Fibroblast of the aortic adventitia (primary cell): ENCODE results near the gene RNF187. TPM values are rescaled to one million over a fixed set of nuclear protein-coding genes. Genes with fewer than 3 reads are reported as not detected.

ENCODE experiments used
- DNase-seq: peaks from one replicate; pipeline ENCODE4 v3.0.0-alpha.2; 2010; ENCODE audit warnings: low read depth
- H3K4me3 ChIP-seq: 2 replicates; pipeline ENCODE4 v1.5.1; 2011; ENCODE audit warnings: low read depth, mild to moderate bottlenecking, control low read depth, low read length, moderate library complexity
- total RNA-seq: library from RNA; depleted of rRNA; stranded (reverse); fragments of >200 nt; gene quantifications from 2 replicates; pipeline ENCODE4 v1.2.3, GENCODE V29; 2012; ENCODE audit warnings: low replicate concordance
- TF ChIP-seq, protein P1 (sequence below): IDR thresholded peaks from 2 replicates; pipeline ENCODE4 v1.5.1; 2011; ENCODE audit warnings: mild to moderate bottlenecking, low read length, control low read depth, inconsistent platforms; ENCODE audit not compliant: insufficient read depth

The RNF187 gene
- total RNA-seq, 1 donor = 39.8 TPM

DNA sequence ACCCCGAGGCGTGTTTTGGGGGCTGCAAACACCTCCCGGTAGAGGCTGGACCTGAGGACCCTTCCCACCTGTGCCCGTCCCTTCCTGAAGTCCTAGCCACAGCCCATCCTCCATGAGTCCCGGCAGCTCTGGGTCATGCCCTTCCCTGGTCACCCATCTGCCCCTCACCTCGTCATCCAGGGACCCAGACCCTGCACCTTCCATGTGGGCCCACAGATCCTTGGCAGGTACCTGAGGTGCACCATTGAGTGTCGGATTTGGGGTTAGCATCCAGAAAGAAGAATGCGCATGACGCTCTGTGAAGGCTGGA, 6.8 kb downstream of the RNF187 start:
- DNase-seq = no peak
- no peak overlapping the region for H3K4me3 ChIP-seq
- TF ChIP-seq, protein P1, sequence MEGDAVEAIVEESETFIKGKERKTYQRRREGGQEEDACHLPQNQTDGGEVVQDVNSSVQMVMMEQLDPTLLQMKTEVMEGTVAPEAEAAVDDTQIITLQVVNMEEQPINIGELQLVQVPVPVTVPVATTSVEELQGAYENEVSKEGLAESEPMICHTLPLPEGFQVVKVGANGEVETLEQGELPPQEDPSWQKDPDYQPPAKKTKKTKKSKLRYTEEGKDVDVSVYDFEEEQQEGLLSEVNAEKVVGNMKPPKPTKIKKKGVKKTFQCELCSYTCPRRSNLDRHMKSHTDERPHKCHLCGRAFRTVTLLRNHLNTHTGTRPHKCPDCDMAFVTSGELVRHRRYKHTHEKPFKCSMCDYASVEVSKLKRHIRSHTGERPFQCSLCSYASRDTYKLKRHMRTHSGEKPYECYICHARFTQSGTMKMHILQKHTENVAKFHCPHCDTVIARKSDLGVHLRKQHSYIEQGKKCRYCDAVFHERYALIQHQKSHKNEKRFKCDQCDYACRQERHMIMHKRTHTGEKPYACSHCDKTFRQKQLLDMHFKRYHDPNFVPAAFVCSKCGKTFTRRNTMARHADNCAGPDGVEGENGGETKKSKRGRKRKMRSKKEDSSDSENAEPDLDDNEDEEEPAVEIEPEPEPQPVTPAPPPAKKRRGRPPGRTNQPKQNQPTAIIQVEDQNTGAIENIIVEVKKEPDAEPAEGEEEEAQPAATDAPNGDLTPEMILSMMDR = no peak

DNA sequence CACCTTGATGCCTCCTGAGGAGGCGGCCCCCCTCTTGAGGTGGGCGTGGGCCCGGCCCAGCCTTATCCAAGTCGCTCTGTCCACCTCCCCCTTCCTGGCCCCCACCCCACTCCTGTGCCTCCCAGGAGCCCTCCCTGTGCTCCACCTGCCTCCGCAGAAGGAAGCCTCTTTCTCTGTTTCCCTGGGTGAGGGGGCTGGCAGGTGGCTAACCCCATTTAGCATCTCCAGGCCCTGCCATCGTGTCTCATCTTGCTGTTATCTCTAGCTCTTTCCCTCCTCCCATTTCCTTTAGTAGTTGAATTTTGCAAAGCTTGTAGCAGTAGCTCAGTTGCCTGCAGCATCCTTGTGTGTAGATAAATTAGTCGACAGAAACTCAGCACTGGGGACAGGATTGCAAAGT, 7.2 kb downstream of the RNF187 start:
- DNase-seq = no peak
- TF ChIP-seq, protein P1 = no peak
- H3K4me3 ChIP-seq = no peak overlapping the region

DNA sequence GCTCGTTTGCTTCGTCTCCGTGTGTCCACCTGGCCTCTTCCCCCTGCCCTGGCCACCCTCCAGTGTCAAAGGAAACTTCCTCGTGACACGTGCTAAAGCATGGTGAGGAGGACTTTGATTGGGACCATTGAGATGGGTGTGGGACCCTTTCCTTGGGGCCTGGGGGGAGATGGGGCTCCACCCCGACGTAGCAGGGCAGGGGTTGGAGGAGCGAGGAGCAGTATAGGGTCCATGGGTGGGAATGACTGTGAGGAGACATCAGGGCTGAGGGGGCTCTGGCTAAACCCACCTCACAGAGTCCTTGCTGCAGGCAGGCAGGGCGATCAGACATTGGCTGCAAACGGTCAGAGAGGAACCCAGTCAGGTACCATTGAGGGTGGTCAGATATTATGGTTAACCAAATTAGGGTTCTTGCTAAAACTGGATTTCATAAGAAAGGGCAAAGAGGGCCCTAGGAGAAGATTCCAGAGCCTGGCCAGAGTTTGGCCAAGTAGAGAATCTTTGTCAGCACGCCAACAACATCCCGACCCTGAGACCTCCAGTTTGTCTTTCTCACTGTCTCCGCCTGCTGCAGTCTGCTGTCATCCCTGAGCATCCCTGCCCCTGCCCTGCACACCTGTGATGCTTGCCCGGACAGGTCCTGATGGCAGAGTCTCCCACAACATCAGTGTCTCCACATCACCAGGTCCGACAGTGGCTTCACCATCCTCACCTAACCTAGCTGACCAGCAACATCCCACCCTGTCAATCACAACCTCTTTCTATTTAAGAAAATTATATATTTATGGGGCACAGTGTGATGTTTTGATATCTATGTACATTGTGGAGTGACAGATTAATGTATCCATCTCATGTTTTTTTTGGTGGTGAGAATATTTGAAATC, 8.0 kb downstream of the RNF187 start:
- DNase-seq = no peak
- TF ChIP-seq, protein P1 = no peak
- no peak overlapping the region for H3K4me3 ChIP-seq

DNA sequence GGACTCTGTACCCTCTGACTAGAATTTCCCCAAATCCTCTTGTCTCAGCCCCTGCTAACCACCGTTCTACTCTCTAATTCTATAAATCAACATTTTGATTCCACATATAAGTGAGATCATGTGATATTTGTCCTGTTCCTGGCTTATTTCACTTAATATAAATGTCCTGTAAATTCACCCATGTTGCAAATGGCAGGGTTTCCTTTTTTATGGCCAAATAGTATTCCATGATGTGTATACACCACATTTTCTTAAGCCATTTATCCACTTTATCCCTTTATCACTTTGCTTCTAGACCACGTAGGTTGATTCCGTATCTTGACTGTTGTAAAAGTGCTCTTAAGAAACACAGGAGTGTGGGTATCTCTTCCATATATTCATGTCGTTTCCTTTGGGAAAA, 8.9 kb downstream of the RNF187 start:
- DNase-seq = no peak
- H3K4me3 ChIP-seq = no peak overlapping the region
- TF ChIP-seq, protein P1 = no peak

DNA sequence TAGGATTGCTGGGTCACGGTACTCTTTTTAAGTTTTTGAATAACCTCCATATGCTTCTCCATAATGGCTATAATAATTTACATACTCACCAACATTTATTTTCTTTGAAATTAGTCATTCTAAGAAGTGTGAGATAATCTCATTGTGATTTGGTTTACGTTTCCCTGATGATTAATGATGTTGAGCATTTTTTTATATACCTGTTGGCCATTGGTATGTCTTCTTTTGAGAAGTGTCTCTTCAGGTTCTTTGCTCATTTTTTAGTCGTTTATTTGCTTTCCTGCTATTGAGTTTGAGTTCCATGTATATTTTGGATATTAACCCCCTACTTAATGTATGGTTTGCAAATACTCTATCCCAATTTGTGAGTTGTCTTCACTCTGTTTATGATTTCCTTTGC, 9.3 kb downstream of the RNF187 start:
- TF ChIP-seq, protein P1 = no peak
- no peak overlapping the region for H3K4me3 ChIP-seq
- DNase-seq = no peak

DNA sequence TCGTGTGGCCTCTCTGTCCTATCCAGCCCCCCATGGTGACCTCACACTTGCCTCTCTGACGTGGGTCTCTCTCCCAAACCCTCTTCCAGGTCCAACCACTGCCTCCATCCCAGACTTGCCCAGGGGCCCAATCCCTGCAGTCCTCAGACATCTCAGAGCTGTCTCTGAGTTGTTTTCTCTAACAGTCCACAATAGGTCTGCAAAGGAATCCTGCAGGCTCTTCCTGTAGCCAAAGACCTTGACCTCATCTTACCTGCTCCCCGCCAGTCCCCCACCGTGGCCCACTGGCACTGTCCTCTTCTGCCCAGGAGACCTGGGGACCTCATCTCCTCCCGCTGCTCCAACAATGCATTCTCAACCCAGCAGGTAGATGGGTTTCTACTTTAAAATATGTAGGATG, 10.0 kb downstream of the RNF187 start:
- DNase-seq = no peak
- no peak overlapping the region for H3K4me3 ChIP-seq
- TF ChIP-seq, protein P1 = no peak

DNA sequence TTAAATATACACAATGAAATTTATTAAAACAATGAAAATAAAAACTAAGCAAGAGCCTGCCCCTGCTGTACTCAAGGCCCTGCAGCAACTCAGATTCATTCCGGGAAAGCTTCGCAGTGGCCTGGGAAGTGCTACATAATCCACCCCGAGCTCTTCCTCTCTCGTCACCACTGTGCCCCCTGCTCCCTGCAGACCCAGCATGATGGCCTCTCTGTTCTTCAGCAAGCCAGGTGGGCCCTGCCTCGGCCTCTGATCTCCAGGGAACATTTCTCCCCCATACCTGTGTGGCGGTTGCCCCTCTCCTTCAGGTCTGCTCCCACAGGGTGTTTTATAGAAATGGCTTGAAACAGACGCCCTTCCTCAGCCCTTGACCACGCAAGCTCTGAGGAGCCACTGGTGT, 10.6 kb downstream of the RNF187 start:
- H3K4me3 ChIP-seq = no peak overlapping the region
- DNase-seq = no peak
- TF ChIP-seq, protein P1 = no peak
